ENCODE data around the gene BPHL.

GRCh38 chr6:3118353-3119039 is at the start of gene BPHL:
- TF ChIP-seq CTCF (IDR thresholded peaks at IDR 0.05; ENCODE audit: poor library complexity, severe bottlenecking) (peak; percentile 41), EZH2 (IDR thresholded peaks at IDR 0.05; ENCODE audit: borderline replicate concordance, insufficient read depth, low read length, poor library complexity, severe bottlenecking) (no peak), POLR2AphosphoS5 (IDR thresholded peaks at IDR 0.05) (peak; percentile 98), SMC3 (conservative IDR thresholded peaks at IDR 0.05; ENCODE audit: poor library complexity) (peak; percentile 32), TAF1 (IDR thresholded peaks at IDR 0.05; ENCODE audit: low read depth) (peak; percentile 47), RAD21 (conservative IDR thresholded peaks at IDR 0.05) (no peak), EP300 (conservative IDR thresholded peaks at IDR 0.05; ENCODE audit: poor library complexity, severe bottlenecking) (peak; percentile 53), REST (IDR thresholded peaks at IDR 0.05; ENCODE audit: borderline replicate concordance) (peak; percentile 50), MXI1 (conservative IDR thresholded peaks at IDR 0.05; ENCODE audit: poor library complexity, severe bottlenecking) (peak; percentile 92)
